ENCODE data around the gene PPP2R2C. TPM values are rescaled to one million over a fixed set of nuclear protein-coding genes. Genes with fewer than 3 reads are reported as not detected.

The PPP2R2C gene
- total and polyA plus RNA-seq, 9 of the 15 experiments (the other 6 are each of a cell fraction or from before 2014, with no cell fraction given), result 0.04 to 0.06 TPM; not detected in 7

GRCh38 chr4:6362896-6363295 is 109.5 kb downstream of the PPP2R2C start (continued):
- no peak for TF ChIP-seq ZNF609 (CRISPR knock-in tag; IDR thresholded peaks at IDR 0.05; ENCODE audit: borderline replicate concordance)
- no peak for TF ChIP-seq GTF2E2 (tag; IDR thresholded peaks at IDR 0.05)
- TF ChIP-seq ZNF584 (CRISPR knock-in tag; IDR thresholded peaks at IDR 0.05; ENCODE audit: low read depth), result 0 out of 2 replicates have a peak, but pooled peaks have one; percentile 31
- TF ChIP-seq PRMT5 (CRISPR knock-in tag; IDR thresholded peaks at IDR 0.05), result peak; percentile 86; the same call in 1 of the 2 replicates
- 0 out of 2 replicates have a peak, but pooled peaks have one; percentile 24 for TF ChIP-seq TFAP4 (CRISPR knock-in tag; IDR thresholded peaks at IDR 0.05; ENCODE audit: borderline replicate concordance)
- TF ChIP-seq SRF (CRISPR knock-in tag; IDR thresholded peaks at IDR 0.05), result peak in 1 of 2 experiments; percentile 58; a peak in 1 of 4 replicates
- TF ChIP-seq GATAD2A (IDR thresholded peaks at IDR 0.05), result no peak
- TF ChIP-seq MYNN (IDR thresholded peaks at IDR 0.05), result no peak
- TF ChIP-seq MYNN (CRISPR knock-in tag; IDR thresholded peaks at IDR 0.05), result no peak
- no peak for TF ChIP-seq KAT2B (IDR thresholded peaks at IDR 0.05; ENCODE audit: low read depth, low read length)
- peak; percentile 64; the same call in 1 of the 2 replicates for TF ChIP-seq CHAMP1 (IDR thresholded peaks at IDR 0.05)
- no peak for TF ChIP-seq ZNF184 (CRISPR knock-in tag; IDR thresholded peaks at IDR 0.05)
- no peak for TF ChIP-seq POLR2A (conservative IDR thresholded peaks at IDR 0.05)
- TF ChIP-seq MIER1 (IDR thresholded peaks at IDR 0.05; ENCODE audit: low read depth), result peak; percentile 95
- TF ChIP-seq ZBTB9 (CRISPR knock-in tag; IDR thresholded peaks at IDR 0.05), result no peak
